K562 (cell line): ENCODE results near the gene GPHN. TPM values are rescaled to one million over a fixed set of nuclear protein-coding genes. Genes with fewer than 3 reads are reported as not detected.

Experiments used
- ATAC-seq: fragments of 200-7000 bp; cut with Tn5 transposase; 3 replicates; pipeline ENCODE4 v1.9.1; 2020; ENCODE audit warnings: moderate library complexity
- BruUV-seq: library from RNA; stranded (reverse); fragments of 400-500 nt; replicated peaks from 2 replicates; lab custom pipeline; 2021; lab: Mats Ljungman, UMichigan
- CTCF ChIA-PET: fragments of 300-600 bp; formaldehyde crosslinking; extraction: SDS; loops from one replicate; lab custom pipeline; 2021; ENCODE audit warnings: low intra/inter-chr PET ratio; lab: Yijun Ruan, JAX
- POLR2A ChIA-PET: fragments of 300-600, 350-650 bp; sonication (Branson Sonifier 250); formaldehyde crosslinking; extraction: SDS; loops from one replicate; lab custom pipeline; 2021; ENCODE audit warnings: antibody characterized with exemption, inconsistent platforms; lab: Yijun Ruan, JAX
- DNase-seq, 4 experiments: peaks; one replicate each; pipeline versions ENCODE4 v3.0.0 to v3.0.0-alpha.2; 2011 to 2018; ENCODE audit warnings: low spot score in 3 of 4, mixed read lengths in 3 of 4; ENCODE audit errors: extremely low read depth in 1 of 4
- FAIRE-seq: peaks from 2 replicates; lab custom pipeline; 2011; peaks lifted over from hg19 to GRCh38; lab: Jason Lieb, UNC
- H2AFZ ChIP-seq: 2 replicates; pipeline ENCODE4 v1.6.0; 2011; ENCODE audit warnings: low read depth, low read length, control low read depth, inconsistent platforms
- H3K27ac ChIP-seq: fragments of 200-600 bp; 3 replicates; pipeline ENCODE4 v1.8.0; 2011; ENCODE audit warnings: low read depth, mild to moderate bottlenecking, control low read depth, inconsistent platforms, low read length, moderate library complexity, mixed read lengths; ENCODE audit errors: extremely low read depth
- H3K27me3 ChIP-seq, 2 experiments: fragments of 300-600 bp in 1 of 2; 2 replicates in 1 of 2; 3 replicates in 1 of 2; pipeline versions ENCODE4 v1.6.0 to v1.8.0; 2011; ENCODE audit warnings: inconsistent platforms in 2 of 2, low read length in 2 of 2, mild to moderate bottlenecking in 1 of 2, mixed read lengths in 1 of 2, moderate library complexity in 1 of 2; ENCODE audit not compliant: control insufficient read depth in 2 of 2, insufficient read depth in 2 of 2
- H3K36me3 ChIP-seq: fragments of 300-600 bp; 3 replicates; pipeline ENCODE4 v1.8.0; 2011; ENCODE audit warnings: mild to moderate bottlenecking, low read length, inconsistent platforms; ENCODE audit not compliant: control insufficient read depth, insufficient read depth
- H3K4me1 ChIP-seq, 2 experiments: fragments of 200-600 bp in 1 of 2; replicated peaks in 1 of 2; 2 replicates in 1 of 2; 3 replicates in 1 of 2; pipeline versions ENCODE4 v1.5.1 to v1.8.0; 2011; ENCODE audit warnings: inconsistent platforms in 2 of 2, low read length in 2 of 2, mild to moderate bottlenecking in 1 of 2, mixed read lengths in 1 of 2, moderate library complexity in 1 of 2; ENCODE audit not compliant: control insufficient read depth in 2 of 2, insufficient read depth in 2 of 2
- H3K4me2 ChIP-seq: 2 replicates; pipeline ENCODE4 v1.6.1; 2011; ENCODE audit warnings: low read length, control low read depth, inconsistent platforms, mixed read lengths; ENCODE audit not compliant: insufficient read depth
- H3K4me3 ChIP-seq: fragments of 200-600 bp; sonication (generic), shearing (Covaris generic); 2 replicates; pipeline ENCODE4 v1.5.1; 2016; ENCODE audit warnings: control low read depth, inconsistent platforms
- H3K79me2 ChIP-seq: fragments of 200-600 bp; 3 replicates; pipeline ENCODE4 v1.8.0; 2011; ENCODE audit warnings: low read length, inconsistent platforms; ENCODE audit not compliant: control insufficient read depth, insufficient read depth
- H3K9ac ChIP-seq, 2 experiments: 2 replicates each; pipeline versions ENCODE4 v1.6.0 to v1.6.1; 2011; ENCODE audit warnings: low read depth in 2 of 2, low read length in 2 of 2, control low read depth in 1 of 2, inconsistent platforms in 1 of 2, mild to moderate bottlenecking in 1 of 2, mixed read lengths in 1 of 2; ENCODE audit not compliant: insufficient read depth in 1 of 2
- H3K9me1 ChIP-seq: one replicate; pipeline ENCODE4 v1.6.0; 2011; ENCODE audit warnings: inconsistent platforms, mild to moderate bottlenecking, low read length, moderate library complexity; ENCODE audit not compliant: control insufficient read depth, insufficient read depth
- H3K9me3 ChIP-seq: replicated peaks from 2 replicates; pipeline ENCODE4 v1.5.1; 2011; ENCODE audit warnings: low read depth, low read length, inconsistent platforms; ENCODE audit not compliant: control insufficient read depth, insufficient read depth
- H4K20me1 ChIP-seq: replicated peaks from 2 replicates; pipeline ENCODE4 v1.6.1; 2011; ENCODE audit warnings: low read length, inconsistent platforms, mixed read lengths; ENCODE audit not compliant: control insufficient read depth, insufficient read depth
- C11orf30 ChIP-seq: fragments of 450-650 bp; IDR thresholded peaks from 2 replicates; pipeline ENCODE4 v1.6.1; 2016; ENCODE audit warnings: low read depth, mild to moderate bottlenecking
- CHCHD3 ChIP-seq: fragments of 250-450 bp; sonication (Bioruptor Pico); IDR thresholded peaks from 2 replicates; pipeline ENCODE4 v2.1.2; 2022; ENCODE audit warnings: mild to moderate bottlenecking
- HNRNPL ChIP-seq: fragments of 200-400 bp; formaldehyde crosslinking; IDR thresholded peaks from 2 replicates; pipeline ENCODE4 v1.6.1; 2017; ENCODE audit warnings: low read depth, mild to moderate bottlenecking, low read length
- JUNB ChIP-seq: fragments of 450-650 bp; formaldehyde crosslinking; conservative IDR thresholded peaks from 2 replicates; pipeline ENCODE4 v1.4.0; 2020; ENCODE audit warnings: mild to moderate bottlenecking
- MAFF ChIP-seq: IDR thresholded peaks from 2 replicates; pipeline ENCODE4 v1.6.1; 2012; ENCODE audit warnings: low read length, improper control_type of control experiment
- SMARCB1 ChIP-seq: IDR thresholded peaks from 2 replicates; pipeline ENCODE4 v1.6.1; 2011; ENCODE audit warnings: improper control_type of control experiment, low read depth; ENCODE audit not compliant: insufficient read length
- SMC3 ChIP-seq: conservative IDR thresholded peaks from 2 replicates; pipeline ENCODE4 v1.6.1; 2011; ENCODE audit warnings: low read depth, low read length, improper control_type of control experiment; ENCODE audit not compliant: insufficient read depth
- STAT5A ChIP-seq: IDR thresholded peaks from 2 replicates; pipeline ENCODE4 v1.6.1; 2012; ENCODE audit warnings: low read length, inconsistent platforms, borderline replicate concordance
- TOE1 ChIP-seq, 2 experiments: fragments of 450-650 bp in 1 of 2; sonication (generic) in 1 of 2; formaldehyde crosslinking in 1 of 2; IDR thresholded peaks; 2 replicates each; pipeline versions ENCODE4 v1.7.1 to v1.8.0; 2016 to 2022; ENCODE audit warnings: borderline replicate concordance in 2 of 2, mild to moderate bottlenecking in 2 of 2, antibody characterized with exemption in 1 of 2, inconsistent platforms in 1 of 2, low read depth in 1 of 2, missing genetic modification reagents in 1 of 2, moderate library complexity in 1 of 2
- ZNF316 ChIP-seq: fragments of 450-650 bp; IDR thresholded peaks from 2 replicates; pipeline ENCODE4 v1.6.1; 2016
- WGBS: fragments of 100-300 bp; shearing (Covaris generic); methylation state at CpG from one replicate; pipeline ENCODE4 v1.1.6; 2016; ENCODE audit warnings: low coverage, mixed read lengths; ENCODE audit not compliant: insufficient coverage; ENCODE audit errors: missing lambda C conversion rate; 5-methylcytosine and 5-hydroxymethylcytosine counted together
- in situ Hi-C: fragments of 300-500 bp; cut with MboI; formaldehyde crosslinking; loops from 4 replicates; pipeline ENCODE4 v1.15.0; 2018; ENCODE audit warnings: inconsistent platforms, mixed read lengths
- intact Hi-C: fragments of 100-400 bp; cut with micrococcal nuclease; formaldehyde crosslinking; loops from 2 replicates; pipeline ENCODE4 v1.14.2; 2022
- polyA plus RNA-seq, 8 experiments: library from polyadenylated mRNA; depleted of rRNA in 4 of 8; stranded (reverse) in 5 of 8; unstranded in 3 of 8; fragments of >200 nt; fragmentation: Nextera tagmentation in 2 of 8; fragmentation: Illumina TruSeq in 1 of 8; extraction: Ambion mirVana in 2 of 8; extraction: Trizol in 1 of 8; gene quantifications; 2 replicates each; pipeline versions ENCODE4 v1.2.1 to v1.2.3, GENCODE V29; 2011 to 2014; ENCODE audit warnings: inconsistent platforms in 1 of 8, missing spikeins in 1 of 8
- total RNA-seq, 7 experiments: library from RNA; depleted of rRNA in 6 of 7; stranded (reverse); fragments of >200 nt in 6 of 7; fragmentation: Illumina TruSeq in 2 of 7; extraction: Trizol in 2 of 7; gene quantifications; 2 replicates each; pipeline versions ENCODE4 v1.2.1 to v1.2.3, GENCODE V29; 2011 to 2021; ENCODE audit warnings: low replicate concordance in 1 of 7
- TF ChIP-seq, protein P1 (sequence below): fragments of 250-450 bp; sonication (Bioruptor Pico); IDR thresholded peaks from 2 replicates; pipeline ENCODE4 v1.8.0; 2021; ENCODE audit warnings: mild to moderate bottlenecking, moderate library complexity
- TF ChIP-seq, protein P2 (sequence below): sonication (generic); formaldehyde crosslinking; IDR thresholded peaks from 2 replicates; pipeline ENCODE4 v1.8.0; 2022; ENCODE audit warnings: missing genetic modification reagents, mild to moderate bottlenecking, moderate library complexity, borderline replicate concordance
- TF ChIP-seq, protein P3 (sequence below): fragments of 250-450 bp; sonication (Bioruptor Pico); IDR thresholded peaks from 2 replicates; pipeline ENCODE4 v1.8.0; 2022; ENCODE audit warnings: moderate library complexity, mild to moderate bottlenecking, inconsistent platforms

Gene GPHN
- total and polyA plus RNA-seq, 9 of the 15 experiments (the other 6 are each of a cell fraction or from before 2014, with no cell fraction given) = 5.9 to 16.0 (median 11.4) TPM

DNA sequence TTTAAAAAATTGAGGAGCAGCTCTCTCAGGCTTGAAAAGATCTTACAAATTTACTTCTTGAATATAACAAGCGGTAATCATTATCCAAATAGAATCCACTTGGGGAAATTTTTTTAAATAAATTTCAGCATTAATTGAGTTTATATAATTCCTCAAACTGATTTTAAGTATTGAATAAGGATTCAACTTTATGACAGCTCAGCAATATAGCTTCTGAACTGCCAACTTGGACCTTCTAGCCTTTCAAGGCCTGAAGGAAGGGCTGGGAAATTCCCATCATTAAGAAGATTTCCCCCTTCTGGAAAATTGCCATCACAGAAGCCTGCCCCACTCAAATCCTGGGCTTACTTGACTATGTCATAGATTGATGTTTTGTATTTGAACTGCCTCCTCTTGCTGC, 623.7 kb downstream of the GPHN start:
- Histone ChIP-seq H3K79me2 (no peaks in the 10 kb centered on the region), H3K27me3 (no peaks in the 10 kb centered on the region)
- no TSS peak for BruUV-seq
- TF ChIP-seq, protein P1, sequence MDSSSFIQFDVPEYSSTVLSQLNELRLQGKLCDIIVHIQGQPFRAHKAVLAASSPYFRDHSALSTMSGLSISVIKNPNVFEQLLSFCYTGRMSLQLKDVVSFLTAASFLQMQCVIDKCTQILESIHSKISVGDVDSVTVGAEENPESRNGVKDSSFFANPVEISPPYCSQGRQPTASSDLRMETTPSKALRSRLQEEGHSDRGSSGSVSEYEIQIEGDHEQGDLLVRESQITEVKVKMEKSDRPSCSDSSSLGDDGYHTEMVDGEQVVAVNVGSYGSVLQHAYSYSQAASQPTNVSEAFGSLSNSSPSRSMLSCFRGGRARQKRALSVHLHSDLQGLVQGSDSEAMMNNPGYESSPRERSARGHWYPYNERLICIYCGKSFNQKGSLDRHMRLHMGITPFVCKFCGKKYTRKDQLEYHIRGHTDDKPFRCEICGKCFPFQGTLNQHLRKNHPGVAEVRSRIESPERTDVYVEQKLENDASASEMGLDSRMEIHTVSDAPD (CRISPR knock-in tag) = no peak
- TF ChIP-seq SMC3 (no peak), MAFF (0 out of 2 replicates have a peak, but pooled peaks have one; percentile 12), ZNF316 (peak; percentile 41; the same call in 1 of the 2 replicates), CHCHD3 (CRISPR knock-in tag) (no peak), STAT5A (no peak), C11orf30 (peak; percentile 13; the same call in 1 of the 2 replicates), HNRNPL (no peak), TOE1 (IDR thresholded peaks at IDR 0.05; ENCODE audit: borderline replicate concordance) (no peak), TOE1 (CRISPR knock-in tag; IDR thresholded peaks at IDR 0.05; ENCODE audit: borderline replicate concordance, low read depth) (no peak), SMARCB1 (no peak), JUNB (CRISPR knock-in tag) (no peak)
- TF ChIP-seq, protein P2, sequence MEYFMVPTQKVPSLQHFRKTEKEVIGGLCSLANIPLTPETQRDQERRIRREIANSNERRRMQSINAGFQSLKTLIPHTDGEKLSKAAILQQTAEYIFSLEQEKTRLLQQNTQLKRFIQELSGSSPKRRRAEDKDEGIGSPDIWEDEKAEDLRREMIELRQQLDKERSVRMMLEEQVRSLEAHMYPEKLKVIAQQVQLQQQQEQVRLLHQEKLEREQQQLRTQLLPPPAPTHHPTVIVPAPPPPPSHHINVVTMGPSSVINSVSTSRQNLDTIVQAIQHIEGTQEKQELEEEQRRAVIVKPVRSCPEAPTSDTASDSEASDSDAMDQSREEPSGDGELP (CRISPR knock-in tag) = no peak
- TF ChIP-seq, protein P3, sequence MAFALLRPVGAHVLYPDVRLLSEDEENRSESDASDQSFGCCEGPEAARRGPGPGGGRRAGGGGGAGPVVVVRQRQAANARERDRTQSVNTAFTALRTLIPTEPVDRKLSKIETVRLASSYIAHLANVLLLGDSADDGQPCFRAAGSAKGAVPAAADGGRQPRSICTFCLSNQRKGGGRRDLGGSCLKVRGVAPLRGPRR (CRISPR knock-in tag) = no peak
- TF ChIP-seq, all 486 proteins: peak for 3
- Histone ChIP-seq H3K4me3 (no peak overlapping the region), H4K20me1 (no peaks in the 10 kb centered on the region), H3K4me1 (no peaks in the 10 kb centered on the region), H3K9ac (no peak overlapping the region), H3K9me3 (no peaks in the 10 kb centered on the region), H2AFZ (no peak overlapping the region), H3K36me3 (no peaks in the 10 kb centered on the region), H3K4me2 (no peak overlapping the region), H3K27ac (no peak overlapping the region), H3K9me1 (no peaks in the 10 kb centered on the region)
- ChIA-PET CTCF (no interaction called here), POLR2A (no interaction called here)
- in situ Hi-C loops = no loop called here
- ATAC-seq = no peak
- DNase-seq = no peak
- FAIRE-seq = no peak
- intact Hi-C loops = no loop called here
- 38% methylated on average over 1 of the region's 1 CpG for WGBS
